Astrocyte of the spinal cord (primary cell): Measurements from ENCODE around the gene LIMS1.

Experiments
- DNase-seq: peaks from one replicate; pipeline ENCODE4 v3.0.0; 2011; ENCODE audit warnings: low read depth, low spot score
- H3K4me3 ChIP-seq: 2 replicates; pipeline ENCODE4 v1.5.1; 2011; ENCODE audit warnings: low read depth, mild to moderate bottlenecking, low read length, moderate library complexity
- CTCF ChIP-seq: IDR thresholded peaks from 2 replicates; pipeline ENCODE4 v1.5.1; 2012; ENCODE audit warnings: low read depth, mild to moderate bottlenecking, low read length, inconsistent platforms
- in situ Hi-C: cut with HindIII; loops from 2 replicates; pipeline ENCODE4 v1.10.0; 2017; ENCODE audit warnings: low sequenced_read_pairs

Gene LIMS1

GRCh38 chr2:108565778-108566375 lies 31.6 kb downstream of the LIMS1 start:
- no peak overlapping the region for H3K4me3 ChIP-seq
- no peak for DNase-seq
- in situ Hi-C loops = no loop called here
- TF ChIP-seq CTCF = no peak

- TF ChIP-seq CTCF = no peak
- H3K4me3 ChIP-seq = no peak overlapping the region
- in situ Hi-C loops = no loop called here
- DNase-seq = peak; percentile 72
These were observed 36.1 kb downstream of the LIMS1 start for GRCh38 chr2:108570416-108570815.

GRCh38 chr2:108571286-108571685 lies 37.0 kb downstream of the LIMS1 start:
- in situ Hi-C loops = no loop called here
- H3K4me3 ChIP-seq = no peak overlapping the region

GRCh38 chr2:108573061-108573460 lies 38.8 kb downstream of the LIMS1 start:
- peak; percentile 64 for DNase-seq
- no peak for TF ChIP-seq CTCF
- in situ Hi-C loops = no loop called here
- H3K4me3 ChIP-seq = no peak overlapping the region

More at GRCh38 chr2:108571286-108571685, 37.0 kb downstream of the LIMS1 start:
- no peak for TF ChIP-seq CTCF
- peak; percentile 24 for DNase-seq

- in situ Hi-C loops = no loop called here
- no peak for TF ChIP-seq CTCF
- no peak overlapping the region for H3K4me3 ChIP-seq
- no peak for DNase-seq
These were observed 40.1 kb downstream of the LIMS1 start for GRCh38 chr2:108574332-108574731.

- no peak overlapping the region for H3K4me3 ChIP-seq
- DNase-seq = peak; percentile 89
- in situ Hi-C loops = no loop called here
- no peak for TF ChIP-seq CTCF
These were observed 41.1 kb downstream of the LIMS1 start for GRCh38 chr2:108575132-108575966.
